ENCODE data around the gene NAA35. TPM values are rescaled to one million over a fixed set of nuclear protein-coding genes. Genes with fewer than 3 reads are reported as not detected.

Gene NAA35
- total RNA-seq, 2 donors from 2014 or later = 16.7 to 26.2 TPM

DNA sequence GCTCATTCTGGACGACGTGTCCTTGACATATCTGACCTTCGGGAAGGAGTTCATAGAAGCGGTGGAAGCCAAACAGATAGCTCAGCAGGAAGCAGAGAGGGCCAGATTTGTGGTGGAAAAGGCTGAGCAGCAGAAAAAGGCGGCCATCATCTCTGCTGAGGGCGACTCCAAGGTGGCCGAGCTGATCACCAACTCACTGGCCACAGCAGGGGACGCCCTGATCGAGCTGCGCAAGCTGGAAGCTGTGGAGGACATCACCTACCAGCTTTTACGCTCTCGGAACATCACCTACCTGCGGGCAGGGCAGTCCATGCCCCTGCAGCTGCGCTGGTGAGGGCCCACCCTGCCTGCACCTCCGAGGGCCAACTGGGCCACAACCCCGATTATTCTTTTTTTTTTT is 41.6 kb upstream of the NAA35 start:
- 94% methylated on average over 16 of the region's 16 CpGs for WGBS

GRCh38 chr9:85900504-85901201 is 40.3 kb upstream of the NAA35 start:
- intact Hi-C loops (cut with DNase I) = no loop called here
- H3K36me3 ChIP-seq = no peaks in the 10 kb centered on the region
- no peak overlapping the region for H3K27ac ChIP-seq
- H3K27me3 ChIP-seq (replicated peaks; ENCODE audit: insufficient read depth) = no peaks in the 10 kb centered on the region
- H3K9me3 ChIP-seq = no peaks in the 10 kb centered on the region
- TF ChIP-seq POLR2A (IDR thresholded peaks at IDR 0.05) = no peak
- no peak for TF ChIP-seq POLR2AphosphoS5 (IDR thresholded peaks at IDR 0.05)
- TF ChIP-seq CTCF (IDR thresholded peaks at IDR 0.05) = peak in 3 of 4 experiments; percentile 17 to 31 (median 30)
- no peaks in the 10 kb centered on the region for H3K4me1 ChIP-seq (replicated peaks)
- no peak for DNase-seq (ENCODE audit: low spot score)
- 63% methylated on average over 9 of the region's 9 CpGs for WGBS
- H3K4me3 ChIP-seq = no peak overlapping the region

More for the DNA sequence above, 41.6 kb upstream of the NAA35 start:
- no peaks in the 10 kb centered on the region for H3K4me1 ChIP-seq (replicated peaks)
- H3K9me3 ChIP-seq = no peaks in the 10 kb centered on the region
- H3K27ac ChIP-seq = no peak overlapping the region
- no peak overlapping the region for H3K4me3 ChIP-seq
- TF ChIP-seq POLR2AphosphoS5 (IDR thresholded peaks at IDR 0.05) = no peak
- no peak for TF ChIP-seq CTCF (IDR thresholded peaks at IDR 0.05)
- TF ChIP-seq POLR2A (IDR thresholded peaks at IDR 0.05) = no peak
- intact Hi-C loops (cut with DNase I) = no loop called here
- no peak for DNase-seq (ENCODE audit: low spot score)
- H3K27me3 ChIP-seq (replicated peaks; ENCODE audit: insufficient read depth) = no peaks in the 10 kb centered on the region
- no peaks in the 10 kb centered on the region for H3K36me3 ChIP-seq

DNA sequence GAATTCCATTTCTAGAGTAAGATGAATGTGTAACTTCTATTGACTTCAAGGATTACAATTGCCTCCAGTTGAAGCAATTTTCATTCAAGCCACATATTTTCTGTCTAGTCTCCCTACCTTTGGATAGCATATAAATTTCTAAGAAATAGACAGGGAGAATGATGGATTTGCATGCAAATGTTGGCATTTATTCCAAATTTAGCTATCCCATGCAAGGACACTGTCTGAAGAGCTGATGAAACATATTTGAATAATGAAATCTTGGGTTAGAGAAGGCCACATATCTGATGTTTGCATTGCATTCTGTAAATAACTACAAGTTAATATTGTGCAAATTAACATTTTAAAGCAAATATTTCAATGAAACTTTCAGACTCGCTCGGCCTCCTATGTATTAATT is 36.0 kb upstream of the NAA35 start:
- H3K27ac ChIP-seq = no peak overlapping the region
- no peak for TF ChIP-seq POLR2AphosphoS5 (IDR thresholded peaks at IDR 0.05)
- TF ChIP-seq POLR2A (IDR thresholded peaks at IDR 0.05) = no peak
- no peak for TF ChIP-seq CTCF (IDR thresholded peaks at IDR 0.05)

GRCh38 chr9:85905957-85906356 is 35.0 kb upstream of the NAA35 start:
- H3K27me3 ChIP-seq (replicated peaks; ENCODE audit: insufficient read depth) = no peaks in the 10 kb centered on the region
- WGBS = 38% methylated on average over 1 of the region's 1 CpG
- no peaks in the 10 kb centered on the region for H3K4me1 ChIP-seq (replicated peaks)
- no peak for DNase-seq (ENCODE audit: low spot score)
- H3K36me3 ChIP-seq = no peaks in the 10 kb centered on the region
- no peak overlapping the region for H3K27ac ChIP-seq
- no peak overlapping the region for H3K4me3 ChIP-seq
- TF ChIP-seq CTCF (IDR thresholded peaks at IDR 0.05) (no peak), POLR2A (IDR thresholded peaks at IDR 0.05) (no peak), POLR2AphosphoS5 (IDR thresholded peaks at IDR 0.05) (no peak)
- intact Hi-C loops (cut with DNase I) = no loop called here
- no peaks in the 10 kb centered on the region for H3K9me3 ChIP-seq

More for the DNA sequence above, 36.0 kb upstream of the NAA35 start:
- Histone ChIP-seq H3K4me1 (replicated peaks) (no peaks in the 10 kb centered on the region), H3K9me3 (no peaks in the 10 kb centered on the region), H3K4me3 (no peak overlapping the region), H3K27me3 (replicated peaks; ENCODE audit: insufficient read depth) (no peaks in the 10 kb centered on the region), H3K36me3 (no peaks in the 10 kb centered on the region)
- intact Hi-C loops (cut with DNase I) = no loop called here
- WGBS = 79% methylated on average over 2 of the region's 2 CpGs
- no peak for DNase-seq (ENCODE audit: low spot score)

DNA sequence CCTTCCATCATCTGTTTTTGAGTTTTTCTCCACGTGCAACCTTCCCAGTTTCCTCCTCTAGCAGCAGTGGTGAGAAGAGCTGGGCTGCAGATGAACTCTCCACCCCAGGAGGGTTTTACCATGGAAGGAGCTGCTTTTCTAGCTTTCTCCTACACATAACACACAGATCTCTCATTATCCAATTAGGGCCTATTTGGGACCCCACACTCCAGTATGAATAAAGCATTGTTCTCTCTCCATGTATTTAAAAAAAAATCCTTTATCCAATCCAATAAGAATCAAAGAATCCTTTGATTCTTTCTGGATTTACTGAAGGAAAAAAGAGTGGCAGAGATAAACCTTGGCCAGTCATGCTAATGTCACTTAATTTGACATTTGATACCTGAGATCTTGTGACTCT is 31.6 kb upstream of the NAA35 start:
- Histone ChIP-seq H3K27me3 (replicated peaks; ENCODE audit: insufficient read depth) (no peaks in the 10 kb centered on the region), H3K4me3 (no peak overlapping the region), H3K4me1 (replicated peaks) (no peaks in the 10 kb centered on the region), H3K27ac (no peak overlapping the region), H3K36me3 (no peaks in the 10 kb centered on the region), H3K9me3 (no peaks in the 10 kb centered on the region)
- no peak for TF ChIP-seq POLR2AphosphoS5 (IDR thresholded peaks at IDR 0.05)
- WGBS = 66% methylated on average over 1 of the region's 1 CpG
- intact Hi-C loops (cut with DNase I) = no loop called here
- DNase-seq (ENCODE audit: low spot score) = no peak
